Stimulated activated naive CD8-positive, alpha-beta T cell treated with anti-CD3 and anti-CD28 coated beads, Interleukin-15, amount 100 ng/mL, for 72 hours (primary cell): ENCODE measurements around the gene AMIGO3.
"Not testable (repeated sequence)": the region's sequence is repeated elsewhere in the genome, so short reads cannot be mapped to it uniquely, and the experiment has no call there.

Experiments
- ATAC-seq: fragments of 150-1000 bp; cut with Tn5 transposase; 2 replicates; pipeline ENCODE4 v1.10.0; 2021; ENCODE audit warnings: mild to moderate bottlenecking, moderate library complexity
- DNase-seq, 2 donors: peaks; one replicate each; pipeline ENCODE4 v3.0.0; 2021 to 2022
- H3K27ac Mint-ChIP-seq, 2 donors: one replicate each; pipeline ENCODE4 v1.8.0; 2022; ENCODE audit warnings: mild to moderate bottlenecking in 2 of 2, mixed read lengths in 2 of 2, moderate library complexity in 2 of 2
- H3K27me3 Mint-ChIP-seq: one replicate; pipeline ENCODE4 v1.8.0; 2022; ENCODE audit warnings: mixed read lengths
- H3K4me1 Mint-ChIP-seq: one replicate; pipeline ENCODE4 v1.8.0; 2022; ENCODE audit warnings: mild to moderate bottlenecking, mixed read lengths
- H3K4me3 Mint-ChIP-seq, 2 donors: one replicate each; pipeline ENCODE4 v1.8.0; 2022; ENCODE audit warnings: mild to moderate bottlenecking in 2 of 2, mixed read lengths in 2 of 2, moderate library complexity in 1 of 2
- H3K9me3 Mint-ChIP-seq, 2 donors: one replicate each; pipeline ENCODE4 v1.8.0; 2022; ENCODE audit warnings: mixed read lengths in 2 of 2

AMIGO3 gene, protein sequence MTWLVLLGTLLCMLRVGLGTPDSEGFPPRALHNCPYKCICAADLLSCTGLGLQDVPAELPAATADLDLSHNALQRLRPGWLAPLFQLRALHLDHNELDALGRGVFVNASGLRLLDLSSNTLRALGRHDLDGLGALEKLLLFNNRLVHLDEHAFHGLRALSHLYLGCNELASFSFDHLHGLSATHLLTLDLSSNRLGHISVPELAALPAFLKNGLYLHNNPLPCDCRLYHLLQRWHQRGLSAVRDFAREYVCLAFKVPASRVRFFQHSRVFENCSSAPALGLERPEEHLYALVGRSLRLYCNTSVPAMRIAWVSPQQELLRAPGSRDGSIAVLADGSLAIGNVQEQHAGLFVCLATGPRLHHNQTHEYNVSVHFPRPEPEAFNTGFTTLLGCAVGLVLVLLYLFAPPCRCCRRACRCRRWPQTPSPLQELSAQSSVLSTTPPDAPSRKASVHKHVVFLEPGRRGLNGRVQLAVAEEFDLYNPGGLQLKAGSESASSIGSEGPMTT

DNA sequence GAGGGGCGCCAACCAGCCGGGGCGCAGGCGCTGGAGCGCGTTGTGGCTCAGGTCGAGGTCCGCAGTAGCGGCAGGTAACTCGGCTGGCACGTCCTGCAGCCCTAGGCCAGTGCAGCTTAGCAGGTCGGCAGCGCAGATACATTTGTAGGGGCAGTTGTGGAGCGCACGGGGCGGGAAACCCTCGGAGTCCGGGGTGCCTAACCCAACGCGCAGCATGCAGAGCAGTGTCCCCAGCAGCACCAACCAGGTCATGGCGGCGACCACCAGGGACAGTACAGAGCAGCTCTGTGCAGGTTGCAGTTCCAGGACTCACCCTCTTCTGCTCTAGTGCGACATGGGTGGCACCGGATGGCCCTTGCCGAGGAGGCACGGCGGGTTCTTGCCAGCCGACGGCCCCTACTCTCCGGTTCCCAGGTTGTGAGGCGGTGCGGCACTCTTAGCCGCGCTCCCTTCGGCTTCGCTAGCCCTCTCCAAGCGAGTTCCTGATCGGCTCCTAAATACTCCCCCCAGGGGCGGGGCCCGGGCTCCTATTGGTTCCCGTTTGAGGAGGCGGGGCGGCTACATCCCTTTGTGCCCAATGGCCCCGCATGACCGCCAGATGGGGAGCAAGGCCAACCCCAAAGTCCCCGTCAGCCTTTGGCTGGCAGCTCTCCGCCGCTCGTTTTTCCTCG lies at the start of gene AMIGO3:
Gene AMIGO3, minus strand, starts transcription at position 471 of the 671 bp plus-strand sequence. Its CDS starts 219 bp downstream, at position 252.
- peak; percentile 82 for ATAC-seq
- Mint-ChIP-seq H3K27ac (peak within 1 kb of the TSS in 1 of 2 donors; percentile 91), H3K4me3 (peak within 1 kb of the TSS; percentile 76 to 88)

DNA sequence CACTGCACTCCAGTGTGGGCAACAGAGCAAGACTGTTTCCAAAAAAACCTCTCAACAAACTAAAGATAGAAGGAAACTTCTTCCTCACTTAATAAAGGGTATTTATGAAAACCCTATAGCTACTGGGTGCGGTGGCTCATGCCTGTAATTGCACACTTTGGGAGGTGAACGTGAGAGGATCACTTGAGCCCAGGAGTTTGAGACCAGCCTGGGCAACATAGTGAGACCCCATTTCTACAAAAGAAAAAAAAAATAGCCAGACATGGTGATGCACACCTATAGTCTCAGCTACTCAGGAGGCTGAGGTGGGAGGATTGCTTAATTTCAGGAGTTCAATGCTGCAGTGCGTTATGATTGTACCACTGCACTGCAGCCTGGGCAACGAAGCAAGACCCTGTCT lies 44.5 kb upstream of the AMIGO3 start:
- no peaks in the 10 kb centered on the region for H3K9me3 Mint-ChIP-seq

More for the DNA sequence above, at the start of gene AMIGO3:
- Mint-ChIP-seq H3K4me1 (peaks cover 54% of the 10 kb centered on the region), H3K27me3 (no peaks in the 10 kb centered on the region), H3K9me3 (no peaks in the 10 kb centered on the region)
- peak; percentile 86 to 87 for DNase-seq

DNA sequence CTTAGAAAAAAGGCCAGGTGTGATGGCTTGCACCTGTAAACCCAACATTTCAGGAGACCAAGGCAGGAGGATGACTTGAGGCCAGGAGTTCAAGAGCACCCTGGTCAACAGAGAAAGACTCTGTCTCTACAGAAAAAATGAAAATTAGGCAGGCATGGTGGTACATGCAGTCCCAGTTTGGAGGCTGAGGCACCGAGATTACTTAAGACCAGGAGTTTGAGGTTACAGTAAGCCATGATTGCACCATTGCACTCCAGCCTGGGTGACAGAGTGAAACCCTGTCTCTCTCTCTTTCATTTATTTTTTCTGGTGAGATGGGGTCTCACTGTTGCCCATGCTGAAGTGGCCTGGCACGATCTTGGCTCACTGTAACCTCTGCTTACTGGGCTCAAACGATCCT lies 42.2 kb upstream of the AMIGO3 start:
- no peaks in the 10 kb centered on the region for H3K27me3 Mint-ChIP-seq
- DNase-seq, result no peak
- H3K4me3 Mint-ChIP-seq, result no peak overlapping the region
- H3K4me1 Mint-ChIP-seq, result peaks cover 12% of the 10 kb centered on the region
- H3K27ac Mint-ChIP-seq, result no peak overlapping the region
- H3K9me3 Mint-ChIP-seq, result no peaks in the 10 kb centered on the region
- ATAC-seq, result no peak

More for the DNA sequence above, 44.5 kb upstream of the AMIGO3 start:
- no peak for ATAC-seq
- H3K27me3 Mint-ChIP-seq, result no peaks in the 10 kb centered on the region
- no peak overlapping the region for H3K4me3 Mint-ChIP-seq
- H3K4me1 Mint-ChIP-seq, result peaks cover 12% of the 10 kb centered on the region
- DNase-seq, result no peak
- H3K27ac Mint-ChIP-seq, result no peak overlapping the region

DNA sequence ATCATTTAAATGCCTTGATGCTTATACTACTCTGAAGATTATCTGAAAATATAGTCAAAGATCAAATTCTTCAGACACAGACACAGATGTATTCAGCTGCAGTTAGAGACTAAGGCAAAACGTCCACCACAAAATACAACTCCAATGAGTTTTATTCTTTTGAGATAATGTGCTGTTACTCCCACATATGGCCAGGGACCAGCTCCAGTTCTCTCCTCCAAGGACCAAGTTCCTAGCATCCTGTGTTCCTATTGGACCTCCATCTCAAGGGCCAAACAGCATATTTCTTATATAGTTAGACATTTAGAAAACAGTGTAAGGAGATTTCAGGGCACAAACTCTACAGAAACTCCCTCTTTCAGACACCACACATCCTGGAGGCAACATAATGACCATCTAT lies 39.7 kb upstream of the AMIGO3 start:
- Mint-ChIP-seq H3K27ac (peak overlapping the region in 1 of 2 donors; percentile 9), H3K27me3 (no peaks in the 10 kb centered on the region), H3K4me1 (peaks cover 12% of the 10 kb centered on the region), H3K4me3 (no peak overlapping the region), H3K9me3 (no peaks in the 10 kb centered on the region)
- DNase-seq, result no peak
- ATAC-seq, result no peak

DNA sequence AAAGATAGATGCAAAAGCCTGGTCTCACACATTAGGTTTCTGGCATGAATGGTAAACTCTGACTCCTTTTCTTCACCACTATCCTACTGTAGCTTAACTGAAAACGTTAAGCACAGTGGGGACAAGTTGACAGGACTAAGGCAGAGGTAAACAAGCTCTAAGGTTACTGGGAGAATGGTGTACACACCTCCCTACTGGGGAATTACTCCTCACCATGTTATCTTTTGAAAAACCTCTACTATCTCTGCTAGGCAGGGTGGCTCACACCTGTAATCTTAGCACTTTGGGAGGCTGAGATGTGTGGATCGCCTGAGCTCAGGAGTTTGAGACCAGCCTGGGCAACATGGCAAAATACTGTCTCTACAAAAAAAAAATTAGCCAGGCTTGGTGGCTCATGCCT lies 37.7 kb upstream of the AMIGO3 start:
- no peak overlapping the region for H3K27ac Mint-ChIP-seq
- DNase-seq, result no peak
- ATAC-seq, result no peak
- H3K27me3 Mint-ChIP-seq, result no peaks in the 10 kb centered on the region
- peaks cover 18% of the 10 kb centered on the region for H3K4me1 Mint-ChIP-seq
- H3K4me3 Mint-ChIP-seq, result no peak overlapping the region
- no peaks in the 10 kb centered on the region for H3K9me3 Mint-ChIP-seq

DNA sequence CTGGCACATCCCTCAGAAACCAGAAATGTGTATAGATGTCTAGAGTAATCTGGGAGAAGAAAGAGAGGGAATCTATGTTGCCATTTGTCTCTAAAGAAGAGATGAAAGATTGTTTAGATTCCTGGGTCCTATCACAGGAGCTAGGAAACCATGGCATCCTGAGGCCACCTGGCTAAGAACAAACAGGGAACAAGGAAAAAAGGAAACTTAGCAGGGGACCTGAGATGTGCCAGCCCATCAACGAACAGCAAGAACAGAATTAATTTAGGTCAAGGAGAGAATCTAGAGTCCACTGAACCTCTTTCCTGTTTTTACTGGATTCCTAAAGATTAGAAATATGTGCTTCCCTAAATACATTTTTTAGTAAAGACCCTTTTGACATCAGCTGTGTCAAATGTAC lies 36.6 kb upstream of the AMIGO3 start:
- Mint-ChIP-seq H3K4me1 (peaks cover 18% of the 10 kb centered on the region), H3K9me3 (no peaks in the 10 kb centered on the region), H3K27me3 (no peaks in the 10 kb centered on the region), H3K4me3 (no peak overlapping the region), H3K27ac (no peak overlapping the region)
- DNase-seq (no peak), ATAC-seq (no peak)

DNA sequence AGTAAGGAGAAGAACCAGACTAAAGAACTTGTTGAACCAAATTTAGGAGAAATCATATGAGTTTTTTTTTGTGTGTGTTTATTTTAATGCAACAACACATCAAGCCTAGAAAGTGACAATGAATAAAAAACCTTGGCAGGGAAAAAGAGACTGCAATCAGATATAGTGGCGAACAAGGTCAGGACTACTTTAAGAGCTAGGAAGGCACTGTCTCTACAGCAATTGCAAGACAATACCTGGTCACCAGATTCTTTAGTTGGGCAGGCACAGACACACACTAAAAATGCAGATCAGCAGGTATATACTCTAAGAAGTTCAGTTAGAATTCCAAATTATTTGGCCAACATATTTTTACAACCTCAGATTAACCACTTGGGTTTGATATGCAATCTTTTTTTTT lies 35.1 kb upstream of the AMIGO3 start:
- DNase-seq, result no peak
- Mint-ChIP-seq H3K27ac (no peak overlapping the region), H3K27me3 (no peaks in the 10 kb centered on the region), H3K9me3 (no peaks in the 10 kb centered on the region), H3K4me3 (no peak overlapping the region), H3K4me1 (peaks cover 16% of the 10 kb centered on the region)
- ATAC-seq, result no peak

DNA sequence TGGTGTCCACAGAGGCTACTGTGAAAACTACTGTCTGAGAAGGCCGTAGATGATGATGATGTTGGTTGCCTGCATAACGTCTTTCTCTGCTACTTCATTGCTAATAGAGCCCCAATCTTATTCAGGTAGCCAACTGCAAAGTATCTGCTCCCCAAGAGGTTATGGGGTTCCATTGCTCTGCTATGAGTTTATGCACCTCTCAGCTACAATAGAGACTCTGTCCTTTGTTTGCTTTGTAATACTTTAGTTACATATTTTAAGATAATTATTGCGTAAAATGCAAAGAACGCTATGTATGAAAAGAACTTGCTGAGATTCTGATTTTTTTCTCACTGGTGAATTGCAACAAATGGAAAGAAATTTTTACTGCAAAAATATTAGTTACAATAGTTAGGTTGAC lies 32.0 kb upstream of the AMIGO3 start:
- Mint-ChIP-seq H3K4me3 (no peak overlapping the region), H3K27ac (no peak overlapping the region), H3K4me1 (peaks cover 17% of the 10 kb centered on the region), H3K9me3 (no peaks in the 10 kb centered on the region), H3K27me3 (no peaks in the 10 kb centered on the region)
- ATAC-seq, result no peak
- DNase-seq, result no peak

DNA sequence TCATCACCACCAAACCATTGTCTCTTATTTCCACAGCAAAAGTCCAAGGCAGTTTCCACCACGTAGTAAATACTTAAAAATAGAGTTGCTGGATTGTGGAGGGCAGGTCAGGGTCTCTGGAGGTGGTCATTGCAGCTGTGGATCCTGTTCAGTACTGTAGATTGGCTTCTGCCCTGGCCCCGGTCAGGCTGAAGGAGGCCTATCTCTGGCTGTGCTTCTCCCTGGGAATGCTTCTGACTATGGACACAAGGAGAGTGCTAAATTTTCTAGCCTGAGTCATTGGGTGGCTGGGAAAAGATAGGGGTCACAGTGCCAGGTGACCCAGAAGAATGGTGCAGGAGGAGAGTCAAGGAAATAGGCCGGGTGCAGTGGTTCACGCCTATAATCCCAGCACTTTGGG lies 30.6 kb upstream of the AMIGO3 start:
- ATAC-seq (no peak), DNase-seq (no peak)
- Mint-ChIP-seq H3K27me3 (no peaks in the 10 kb centered on the region), H3K27ac (no peak overlapping the region), H3K4me3 (no peak overlapping the region), H3K9me3 (no peaks in the 10 kb centered on the region), H3K4me1 (peaks cover 15% of the 10 kb centered on the region)

DNA sequence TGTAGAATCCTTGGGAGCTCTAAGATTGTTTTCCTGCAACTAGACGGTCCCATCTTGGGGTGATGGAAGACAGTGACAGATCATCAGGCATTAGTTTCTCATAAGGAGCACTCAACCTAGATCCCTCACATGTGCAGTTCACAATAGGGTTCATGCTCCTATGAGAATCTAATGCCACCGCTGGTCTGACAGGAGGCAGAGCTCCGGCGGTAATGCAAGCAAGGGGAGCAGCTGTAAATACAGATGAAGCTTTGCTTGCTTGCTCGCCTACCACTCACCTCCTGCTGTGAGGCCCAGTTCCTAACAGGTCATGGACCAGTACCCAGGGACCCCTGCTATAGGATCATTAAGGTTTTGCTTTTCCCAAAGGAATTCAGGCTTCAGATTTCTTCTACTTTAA lies 29.4 kb upstream of the AMIGO3 start:
- not testable (repeated sequence) for H3K9me3 Mint-ChIP-seq, H3K27me3 Mint-ChIP-seq, H3K4me3 Mint-ChIP-seq, DNase-seq, ATAC-seq
- Mint-ChIP-seq H3K4me1 (peaks cover 15% of the 10 kb centered on the region), H3K27ac (peak overlapping the region in 1 of 2 donors; percentile 46)

DNA sequence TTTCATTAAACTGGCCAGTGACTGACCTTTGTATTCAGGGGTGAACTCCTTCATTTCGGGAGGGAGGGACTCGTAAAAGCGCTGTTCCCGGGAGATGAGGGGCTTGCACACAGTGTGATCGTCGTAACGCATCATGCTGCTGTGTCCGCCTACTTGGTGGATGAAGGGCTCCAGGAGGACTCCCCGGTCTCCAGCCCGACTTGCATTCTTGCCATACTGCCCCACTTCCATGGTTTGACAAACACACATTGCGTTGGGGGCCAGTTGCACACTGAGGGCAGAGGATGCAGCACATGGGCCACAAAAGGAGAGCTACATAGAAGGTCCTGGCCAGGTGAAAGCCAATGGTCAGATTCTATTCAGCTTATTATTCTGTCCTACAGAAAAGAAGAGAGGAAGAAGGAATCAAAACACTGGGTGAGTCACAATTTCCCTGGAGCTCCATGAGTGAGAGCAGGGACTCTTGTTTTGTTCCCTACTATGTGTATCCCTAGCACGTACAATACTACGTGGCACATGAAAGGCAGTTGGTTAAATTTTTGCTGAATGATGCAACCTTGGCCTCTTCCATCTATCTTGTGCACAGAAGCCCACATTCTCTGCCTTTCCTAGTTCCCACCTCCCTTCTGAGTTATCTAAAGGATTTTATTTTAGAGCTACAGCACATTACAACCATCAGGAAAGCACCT lies 28.5 kb upstream of the AMIGO3 start:
- H3K4me3 Mint-ChIP-seq, result no peak overlapping the region
- peaks cover 11% of the 10 kb centered on the region for H3K4me1 Mint-ChIP-seq
- DNase-seq (no peak), ATAC-seq (no peak)
- no peaks in the 10 kb centered on the region for H3K9me3 Mint-ChIP-seq
- H3K27ac Mint-ChIP-seq, result peak overlapping the region in 1 of 2 donors; percentile 62
- H3K27me3 Mint-ChIP-seq, result no peaks in the 10 kb centered on the region

DNA sequence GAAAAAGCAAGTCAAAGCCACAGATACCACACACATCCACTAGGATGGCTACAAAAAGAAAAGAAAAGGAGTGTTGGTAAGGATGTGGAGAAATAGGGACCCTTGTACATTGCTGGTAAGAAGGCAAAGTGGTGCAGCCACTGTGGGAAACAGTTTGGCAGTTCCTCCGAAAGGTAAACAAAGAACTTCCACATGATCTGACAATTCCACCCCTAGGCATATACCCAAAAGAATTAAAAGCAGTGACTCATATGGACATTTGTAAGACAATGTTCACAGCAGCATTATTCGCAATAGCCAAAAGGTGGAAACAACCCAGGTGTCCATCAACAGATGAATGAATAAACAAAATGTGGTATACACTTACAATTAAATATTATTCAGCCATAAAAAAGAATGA lies 26.5 kb upstream of the AMIGO3 start:
- H3K9me3 Mint-ChIP-seq, result no peaks in the 10 kb centered on the region
- DNase-seq (no peak), ATAC-seq (no peak)
- no peaks in the 10 kb centered on the region for H3K27me3 Mint-ChIP-seq
- H3K4me3 Mint-ChIP-seq, result no peak overlapping the region
- no peak overlapping the region for H3K27ac Mint-ChIP-seq
- peaks cover 10% of the 10 kb centered on the region for H3K4me1 Mint-ChIP-seq

DNA sequence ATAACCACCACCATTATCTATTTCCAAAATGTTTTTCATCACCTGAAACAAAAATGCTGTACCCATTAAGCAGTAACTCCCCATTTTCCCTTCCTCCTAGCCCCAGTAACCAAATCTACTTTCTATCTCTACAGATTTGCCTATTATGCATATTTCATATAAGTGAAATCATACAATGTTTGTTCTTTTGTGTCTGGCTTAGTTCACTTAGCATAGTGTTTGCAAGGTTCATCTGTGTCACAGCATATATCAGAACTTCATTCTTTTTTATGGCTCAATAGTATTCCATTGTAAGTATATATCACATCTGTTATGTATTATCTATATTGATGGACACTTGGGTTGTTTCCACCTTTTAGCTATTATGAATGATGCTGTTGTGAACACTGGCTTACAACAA lies 20.9 kb upstream of the AMIGO3 start:
- H3K27me3 Mint-ChIP-seq, result no peaks in the 10 kb centered on the region
- ATAC-seq, result no peak
- H3K4me3 Mint-ChIP-seq, result no peak overlapping the region
- H3K9me3 Mint-ChIP-seq, result no peaks in the 10 kb centered on the region
- no peak overlapping the region for H3K27ac Mint-ChIP-seq
- DNase-seq, result no peak
- no peaks in the 10 kb centered on the region for H3K4me1 Mint-ChIP-seq

DNA sequence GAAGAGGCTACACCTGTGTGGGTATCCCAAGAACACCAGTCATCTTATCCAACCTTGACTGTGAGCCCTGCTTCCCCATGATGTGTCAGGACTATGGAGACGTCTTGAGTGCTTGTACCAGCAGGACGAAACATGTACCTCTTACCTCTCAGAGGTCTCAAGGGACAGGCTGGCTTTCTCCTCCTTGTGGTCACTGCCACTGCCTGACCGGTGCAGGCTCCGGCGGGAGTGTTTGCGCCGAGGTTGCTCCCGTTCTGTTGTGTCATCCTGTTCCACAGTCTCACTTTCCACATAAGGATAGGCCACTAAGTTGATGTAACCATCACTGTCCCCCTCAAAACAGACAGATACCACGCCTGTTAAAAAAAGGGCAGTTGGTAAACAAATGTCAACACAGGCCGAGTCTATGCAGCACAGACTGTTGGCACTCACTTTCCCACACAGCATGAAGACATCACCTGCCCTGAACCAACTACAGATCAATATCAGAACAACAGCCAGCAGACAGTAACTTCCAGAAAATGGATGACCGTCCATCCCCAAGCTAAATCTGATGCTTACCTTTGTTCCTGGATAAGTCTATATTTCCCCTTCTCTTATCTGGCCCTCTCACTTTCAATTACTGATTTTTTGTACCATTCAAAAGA lies 18.7 kb upstream of the AMIGO3 start:
- ATAC-seq (no peak), DNase-seq (no peak)
- Mint-ChIP-seq H3K27ac (peak overlapping the region in 1 of 2 donors; percentile 72), H3K27me3 (no peaks in the 10 kb centered on the region), H3K9me3 (no peaks in the 10 kb centered on the region), H3K4me3 (no peak overlapping the region), H3K4me1 (no peaks in the 10 kb centered on the region)

DNA sequence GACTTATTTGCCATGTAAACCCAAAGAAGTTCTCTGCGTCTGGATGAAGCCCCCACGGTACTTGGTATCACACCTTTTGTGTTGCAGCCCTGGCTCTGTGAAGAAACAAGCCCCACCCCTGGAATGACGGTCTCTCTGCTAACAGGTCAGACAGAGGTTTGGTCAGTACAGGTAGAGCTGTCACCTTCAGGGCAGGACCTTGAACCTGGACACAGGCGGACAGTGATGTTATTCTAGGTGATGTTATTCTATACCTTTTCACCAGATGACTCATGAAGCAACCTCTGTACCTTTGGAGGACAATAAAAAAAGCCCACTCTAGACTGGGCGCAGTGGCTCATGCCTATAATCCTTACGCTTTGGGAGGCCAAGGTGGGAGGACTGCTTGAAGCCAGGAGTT lies 15.3 kb upstream of the AMIGO3 start:
- Mint-ChIP-seq H3K27me3 (no peaks in the 10 kb centered on the region), H3K4me1 (no peaks in the 10 kb centered on the region), H3K4me3 (no peak overlapping the region), H3K9me3 (no peaks in the 10 kb centered on the region), H3K27ac (no peak overlapping the region)
- no peak for DNase-seq
- no peak for ATAC-seq
